Peyer's patch (tissue), 4 donors: ENCODE data around the gene SZRD1.

ENCODE experiments used
- CTCF ChIP-seq, 6 experiments: fragments of 450-650 bp in 4 of 6; fragments of 200-600 bp in 2 of 6; sonication (generic) in 1 of 6; IDR thresholded peaks; one replicate each; pipeline ENCODE4 v1.5.1; 2017 to 2019; ENCODE audit warnings: antibody characterized with exemption in 6 of 6, mild to moderate bottlenecking in 3 of 6, moderate library complexity in 1 of 6
- POLR2A ChIP-seq, 2 donors: fragments of 450-650 bp; IDR thresholded peaks; one replicate each; pipeline ENCODE4 v1.5.1; 2017; ENCODE audit warnings: antibody characterized with exemption in 2 of 2, mild to moderate bottlenecking in 2 of 2, moderate library complexity in 2 of 2

GRCh38 chr1:16392740-16393569, 25.9 kb downstream of the SZRD1 start:
- TF ChIP-seq CTCF (IDR thresholded peaks at IDR 0.05) (no peak), POLR2A (IDR thresholded peaks at IDR 0.05) (no peak)
